ENCODE measurements around the gene PSORS1C1.

DNA sequence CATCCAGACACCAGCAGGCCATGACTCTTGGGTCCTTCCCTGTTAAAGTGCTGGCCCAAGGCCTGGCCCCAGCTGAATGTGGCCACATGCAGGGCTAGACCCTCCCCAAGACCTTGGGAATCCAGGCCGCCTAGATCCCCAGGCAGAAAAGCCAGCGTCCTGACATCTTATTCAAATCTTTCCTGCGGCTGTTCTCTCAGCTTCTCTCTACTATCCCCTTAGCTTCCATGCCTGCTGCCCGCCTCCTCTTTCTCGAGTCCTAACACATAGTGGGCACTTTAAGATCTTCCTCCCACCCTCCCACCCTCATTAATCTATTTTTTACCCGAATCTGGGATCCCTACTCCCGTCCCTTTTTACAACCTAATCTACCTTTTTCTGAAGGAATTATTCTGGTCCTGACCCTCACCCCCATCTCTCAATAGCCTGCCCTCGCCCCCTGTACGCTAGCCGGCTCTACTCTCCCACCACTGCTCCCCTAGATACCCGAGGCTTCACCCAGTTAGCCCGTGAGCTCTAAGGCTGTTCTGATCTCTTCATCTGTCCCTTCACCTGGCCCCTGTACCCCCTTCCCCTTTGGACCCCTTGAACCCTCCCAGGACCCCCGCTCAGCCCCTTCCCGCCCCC lies 43.0 kb downstream of the PSORS1C1 start, which contains the start of gene CCHCR1:
- no peak for TF ChIP-seq TAF1 (IDR thresholded peaks at IDR 0.05; ENCODE audit: borderline replicate concordance, low read depth, low read length)
- no peak for TF ChIP-seq POLR2A (IDR thresholded peaks at IDR 0.05; ENCODE audit: low read depth, low read length)
